Right atrium auricular region (tissue), 2 donors: ENCODE data around the gene HEXD. TPM values are rescaled to one million over a fixed set of nuclear protein-coding genes. Genes with fewer than 3 reads are reported as not detected.

Experiments
- DNase-seq: peaks from one replicate; pipeline ENCODE4 v3.0.0-alpha.2; 2019; ENCODE audit warnings: low spot score
- H3K27ac ChIP-seq, 2 donors: fragments of 200-600 bp; sonication (generic); 1 replicate in 1 of 2; 2 replicates in 1 of 2; pipeline ENCODE4 v1.5.1; 2016 to 2019
- H3K27me3 ChIP-seq, 2 donors: fragments of 200-600 bp; sonication (generic); one replicate each; pipeline versions ENCODE4 v1.5.1 to v1.6.0; 2017 to 2019
- H3K36me3 ChIP-seq: fragments of 200-600 bp; sonication (generic); one replicate; pipeline ENCODE4 v1.5.1; 2016
- H3K4me1 ChIP-seq, 2 donors: fragments of 200-600 bp; sonication (generic); one replicate each; pipeline versions ENCODE4 v1.5.1 to v1.6.0; 2017 to 2019
- H3K4me3 ChIP-seq, 2 donors: fragments of 200-600 bp; sonication (generic); 1 replicate in 1 of 2; 2 replicates in 1 of 2; pipeline ENCODE4 v1.5.1; 2017 to 2019; ENCODE audit warnings: mild to moderate bottlenecking in 1 of 2, moderate library complexity in 1 of 2
- H3K9me3 ChIP-seq, 2 donors: fragments of 200-600 bp; sonication (generic); one replicate each; pipeline ENCODE4 v1.5.1; 2019
- CTCF ChIP-seq, 2 donors: fragments of 200-600 bp; sonication (generic); IDR thresholded peaks; one replicate each; pipeline ENCODE4 v1.5.1; 2019; ENCODE audit warnings: antibody characterized with exemption in 2 of 2
- total RNA-seq, 2 donors: library from RNA; depleted of rRNA; stranded (reverse); fragments of >200 nt; gene quantifications; one replicate each; pipeline ENCODE4 v1.1.0, GENCODE V29; 2016

Gene HEXD
- total RNA-seq, 2 donors from 2014 or later = 11.3 to 15.6 TPM

DNA sequence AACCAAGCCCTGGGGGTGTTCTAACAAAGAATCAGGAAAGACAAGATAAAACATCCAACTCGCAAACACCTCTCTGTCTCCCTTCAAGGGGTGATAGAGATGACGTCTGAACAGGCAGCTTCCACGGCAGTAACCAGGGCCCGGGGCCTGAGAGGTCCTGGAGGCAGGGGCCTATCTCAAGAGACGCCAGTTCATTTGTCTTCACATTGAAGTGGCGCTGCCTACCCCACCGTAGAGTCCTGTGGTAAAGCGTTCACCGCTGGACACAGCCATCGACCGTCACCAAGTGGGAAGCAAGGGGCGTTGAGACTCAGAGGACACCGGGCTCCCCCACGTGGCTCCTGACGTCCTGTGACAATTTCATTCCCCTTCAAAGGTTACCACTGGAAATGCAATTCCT, 25.2 kb upstream of the HEXD start:
- no peak for TF ChIP-seq CTCF (IDR thresholded peaks at IDR 0.05)
- DNase-seq = no peak
- H3K36me3 ChIP-seq = no peaks in the 10 kb centered on the region

DNA sequence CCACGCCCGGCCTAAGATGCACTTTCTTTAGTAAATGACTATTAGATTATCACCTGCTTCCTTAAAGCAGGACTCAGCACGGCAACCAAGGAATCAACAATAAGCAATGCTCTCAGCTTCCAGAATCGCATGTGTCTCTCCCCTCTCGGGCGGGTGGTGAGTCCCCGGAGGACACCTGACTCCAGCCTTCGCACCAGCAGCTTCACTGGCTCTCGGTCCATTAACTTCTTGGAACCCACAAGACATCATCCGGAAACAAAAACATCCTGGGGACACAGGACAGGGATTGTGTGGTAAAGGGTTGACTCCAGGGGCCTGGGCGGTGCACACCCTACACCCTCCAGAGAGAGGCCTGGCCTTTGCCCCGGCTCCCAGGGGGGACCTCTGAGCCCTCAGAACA, 23.9 kb upstream of the HEXD start:
- Histone ChIP-seq H3K4me1 (peaks cover 0 to 3% of the 10 kb centered on the region in 2 donors), H3K27ac (no peak overlapping the region), H3K4me3 (no peak overlapping the region), H3K9me3 (no peaks in the 10 kb centered on the region), H3K27me3 (no peaks in the 10 kb centered on the region), H3K36me3 (no peaks in the 10 kb centered on the region)
- DNase-seq = no peak
- no peak for TF ChIP-seq CTCF (IDR thresholded peaks at IDR 0.05)

More for the DNA sequence above, 25.2 kb upstream of the HEXD start:
- no peak overlapping the region for H3K4me3 ChIP-seq
- H3K9me3 ChIP-seq = no peaks in the 10 kb centered on the region
- H3K4me1 ChIP-seq = peaks cover 0 to 5% of the 10 kb centered on the region in 2 donors
- H3K27me3 ChIP-seq = no peaks in the 10 kb centered on the region
- H3K27ac ChIP-seq = no peak overlapping the region

GRCh38 chr17:82396601-82397435, 21.3 kb upstream of the HEXD start:
- Histone ChIP-seq H3K4me3 (no peak overlapping the region), H3K36me3 (peaks cover 7% of the 10 kb centered on the region), H3K27me3 (no peaks in the 10 kb centered on the region), H3K4me1 (peaks cover 0 to 7% of the 10 kb centered on the region in 2 donors), H3K9me3 (no peaks in the 10 kb centered on the region), H3K27ac (no peak overlapping the region)
- no peak for TF ChIP-seq CTCF (IDR thresholded peaks at IDR 0.05)
- DNase-seq = no peak

DNA sequence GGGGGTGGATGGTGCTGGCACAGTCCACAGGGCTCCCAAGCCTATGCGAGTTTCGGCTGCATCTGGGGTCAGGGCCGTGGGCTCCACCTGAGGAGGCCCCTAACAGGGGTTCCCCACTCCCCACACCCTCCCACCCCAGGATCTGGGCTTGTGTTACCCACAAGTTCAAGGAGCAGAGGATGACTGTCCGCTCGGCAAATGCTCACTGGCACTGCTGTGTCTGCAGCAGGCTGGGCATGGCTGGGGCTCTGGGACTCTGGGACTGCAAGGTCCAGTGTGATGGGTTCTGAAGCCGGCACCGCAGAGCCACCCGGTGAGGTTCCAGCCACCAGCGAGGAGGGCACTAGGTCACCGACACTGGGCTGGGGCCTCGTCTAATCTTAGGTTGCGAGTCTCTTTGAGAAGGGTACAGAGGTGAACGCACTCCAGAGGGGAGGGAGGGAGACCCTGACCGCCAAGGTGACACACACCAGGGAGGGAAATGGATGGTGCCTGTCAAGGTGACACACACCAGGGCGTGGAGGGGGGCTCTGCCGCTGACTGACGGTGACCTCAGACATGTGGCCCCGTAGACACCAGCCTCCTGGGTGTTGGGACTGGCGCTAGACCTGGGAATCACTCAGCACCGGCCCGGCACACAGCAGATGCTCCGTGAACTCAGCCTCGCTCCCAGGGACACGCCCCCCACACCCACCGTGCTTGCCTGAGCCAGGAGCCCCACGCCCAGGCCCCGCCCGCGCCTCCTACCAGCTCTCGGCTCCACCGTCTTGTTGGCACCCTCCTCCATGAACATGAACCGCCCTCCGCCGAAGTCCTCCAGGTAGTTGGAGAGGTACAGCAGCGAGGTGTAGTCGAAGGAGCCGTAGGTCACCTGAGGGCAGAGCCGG, 20.5 kb upstream of the HEXD start:
- Histone ChIP-seq H3K4me1 (peaks cover 0 to 7% of the 10 kb centered on the region in 2 donors), H3K27ac (no peak overlapping the region), H3K4me3 (no peak overlapping the region), H3K27me3 (no peaks in the 10 kb centered on the region), H3K36me3 (peaks cover 16% of the 10 kb centered on the region), H3K9me3 (no peaks in the 10 kb centered on the region)
- TF ChIP-seq CTCF (IDR thresholded peaks at IDR 0.05) = no peak
- no peak for DNase-seq

- Histone ChIP-seq H3K4me3 (no peak overlapping the region), H3K27me3 (no peaks in the 10 kb centered on the region), H3K4me1 (peaks cover 0 to 7% of the 10 kb centered on the region in 2 donors), H3K9me3 (no peaks in the 10 kb centered on the region), H3K36me3 (peaks cover 27% of the 10 kb centered on the region), H3K27ac (no peak overlapping the region)
- TF ChIP-seq CTCF (IDR thresholded peaks at IDR 0.05) = no peak
- no peak for DNase-seq
These were observed 19.1 kb upstream of the HEXD start for GRCh38 chr17:82399041-82399441.
